C1 segment of cervical spinal cord (tissue), 14 donors: Measurements from ENCODE around the gene ZNF688.
"Not testable (repeated sequence)": the region's sequence is repeated elsewhere in the genome, so short reads cannot be mapped to it uniquely, and the experiment has no call there.

ENCODE experiments used
- DNase-seq, 14 donors: peaks; one replicate each; lab custom pipeline; 2025; lab: John Stamatoyannopoulos, UW

ZNF688 gene

GRCh38 chr16:30557957-30558788, 13.3 kb downstream of the ZNF688 start, which contains the start of gene ZNF764:
ZNF764 (minus strand) TSS chr16:30558374; CDS start chr16:30558182, 192 bp downstream.
- DNase-seq: peak; percentile 53 to 98 (median 96)

- DNase-seq: no peak
Measured at GRCh38 chr16:30557707-30557956, 13.9 kb downstream of the ZNF688 start.

GRCh38 chr16:30556125-30556473, 15.4 kb downstream of the ZNF688 start:
- no peak for DNase-seq

- DNase-seq: no peak
Measured at GRCh38 chr16:30555315-30556124, 16.0 kb downstream of the ZNF688 start.

GRCh38 chr16:30554557-30555314, 16.8 kb downstream of the ZNF688 start:
- DNase-seq: no peak

- DNase-seq: no peak
Measured at GRCh38 chr16:30553393-30553899, 18.1 kb downstream of the ZNF688 start.

GRCh38 chr16:30552956-30553355, 18.6 kb downstream of the ZNF688 start:
- no peak for DNase-seq

GRCh38 chr16:30551781-30552180, 19.7 kb downstream of the ZNF688 start:
- DNase-seq: no peak

- no peak for DNase-seq
Measured at GRCh38 chr16:30548416-30549253, 22.9 kb downstream of the ZNF688 start.

- DNase-seq: peak in 1 of 14 donors; percentile 13
Measured at GRCh38 chr16:30546115-30546514, 25.4 kb downstream of the ZNF688 start.

- no peak for DNase-seq
Measured at GRCh38 chr16:30543067-30543466, 28.4 kb downstream of the ZNF688 start.

GRCh38 chr16:30541502-30542329, 29.8 kb downstream of the ZNF688 start:
- no peak for DNase-seq

- DNase-seq: not testable (repeated sequence)
Measured at GRCh38 chr16:30540916-30541464, 30.5 kb downstream of the ZNF688 start.

GRCh38 chr16:30539986-30540526, 31.5 kb downstream of the ZNF688 start:
- not testable (repeated sequence) for DNase-seq

GRCh38 chr16:30539000-30539964, 32.2 kb downstream of the ZNF688 start:
- DNase-seq: no peak

GRCh38 chr16:30536391-30537024, 35.0 kb downstream of the ZNF688 start:
- DNase-seq: not testable (repeated sequence)

GRCh38 chr16:30535777-30536190, 35.7 kb downstream of the ZNF688 start:
- peak in 8 of 14 donors; percentile 24 to 64 (median 41) for DNase-seq
